ENCODE results near the gene MYADM.

Gene MYADM

GRCh38 chr19:53867225-53868090 lies at the start of gene MYADM (continued):
- TF ChIP-seq, protein P1, sequence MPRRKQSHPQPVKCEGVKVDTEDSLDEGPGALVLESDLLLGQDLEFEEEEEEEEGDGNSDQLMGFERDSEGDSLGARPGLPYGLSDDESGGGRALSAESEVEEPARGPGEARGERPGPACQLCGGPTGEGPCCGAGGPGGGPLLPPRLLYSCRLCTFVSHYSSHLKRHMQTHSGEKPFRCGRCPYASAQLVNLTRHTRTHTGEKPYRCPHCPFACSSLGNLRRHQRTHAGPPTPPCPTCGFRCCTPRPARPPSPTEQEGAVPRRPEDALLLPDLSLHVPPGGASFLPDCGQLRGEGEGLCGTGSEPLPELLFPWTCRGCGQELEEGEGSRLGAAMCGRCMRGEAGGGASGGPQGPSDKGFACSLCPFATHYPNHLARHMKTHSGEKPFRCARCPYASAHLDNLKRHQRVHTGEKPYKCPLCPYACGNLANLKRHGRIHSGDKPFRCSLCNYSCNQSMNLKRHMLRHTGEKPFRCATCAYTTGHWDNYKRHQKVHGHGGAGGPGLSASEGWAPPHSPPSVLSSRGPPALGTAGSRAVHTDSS (tag by site-specific recombination; IDR thresholded peaks at IDR 0.05): no peak
- peak; percentile 33; the same call in 1 of the 2 replicates for TF ChIP-seq WT1 (tag by site-specific recombination; IDR thresholded peaks at IDR 0.05)
- TF ChIP-seq, protein P2, sequence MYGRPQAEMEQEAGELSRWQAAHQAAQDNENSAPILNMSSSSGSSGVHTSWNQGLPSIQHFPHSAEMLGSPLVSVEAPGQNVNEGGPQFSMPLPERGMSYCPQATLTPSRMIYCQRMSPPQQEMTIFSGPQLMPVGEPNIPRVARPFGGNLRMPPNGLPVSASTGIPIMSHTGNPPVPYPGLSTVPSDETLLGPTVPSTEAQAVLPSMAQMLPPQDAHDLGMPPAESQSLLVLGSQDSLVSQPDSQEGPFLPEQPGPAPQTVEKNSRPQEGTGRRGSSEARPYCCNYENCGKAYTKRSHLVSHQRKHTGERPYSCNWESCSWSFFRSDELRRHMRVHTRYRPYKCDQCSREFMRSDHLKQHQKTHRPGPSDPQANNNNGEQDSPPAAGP (tag by site-specific recombination; IDR thresholded peaks at IDR 0.05): peak; percentile 13; the same call in 1 of the 2 replicates
- no peak for TF ChIP-seq ZNF777 (tag by site-specific recombination; IDR thresholded peaks at IDR 0.05; ENCODE audit: borderline replicate concordance)
- TF ChIP-seq ZNF366 (tag by site-specific recombination; conservative IDR thresholded peaks at IDR 0.05): peak; percentile 59
- TF ChIP-seq SP3 (tag by site-specific recombination; IDR thresholded peaks at IDR 0.05): peak; percentile 89
- TF ChIP-seq ZNF76 (tag by site-specific recombination; IDR thresholded peaks at IDR 0.05; ENCODE audit: borderline replicate concordance, low read depth): peak; percentile 52; the same call in 1 of the 2 replicates
- no peak for TF ChIP-seq ZNF792 (tag by site-specific recombination; IDR thresholded peaks at IDR 0.05)
- no peak for TF ChIP-seq ZNF48 (tag by site-specific recombination; IDR thresholded peaks at IDR 0.05)
- TF ChIP-seq MYNN (tag by site-specific recombination; IDR thresholded peaks at IDR 0.05; ENCODE audit: borderline replicate concordance): peak; percentile 59; the same call in 1 of the 2 replicates
- no peak for TF ChIP-seq ZNF133 (tag by site-specific recombination; IDR thresholded peaks at IDR 0.05)
- TF ChIP-seq, protein P3, sequence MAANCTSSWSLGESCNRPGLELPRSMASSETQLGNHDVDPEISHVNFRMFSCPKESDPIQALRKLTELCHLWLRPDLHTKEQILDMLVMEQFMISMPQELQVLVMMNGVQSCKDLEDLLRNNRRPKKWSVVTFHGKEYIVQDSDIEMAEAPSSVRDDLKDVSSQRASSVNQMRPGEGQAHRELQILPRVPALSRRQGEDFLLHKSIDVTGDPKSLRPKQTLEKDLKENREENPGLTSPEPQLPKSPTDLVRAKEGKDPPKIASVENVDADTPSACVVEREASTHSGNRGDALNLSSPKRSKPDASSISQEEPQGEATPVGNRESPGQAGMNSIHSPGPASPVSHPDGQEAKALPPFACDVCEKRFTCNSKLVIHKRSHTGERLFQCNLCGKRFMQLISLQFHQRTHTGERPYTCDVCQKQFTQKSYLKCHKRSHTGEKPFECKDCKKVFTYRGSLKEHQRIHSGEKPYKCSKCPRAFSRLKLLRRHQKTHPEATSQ (tag by site-specific recombination; IDR thresholded peaks at IDR 0.05): no peak
- peak; percentile 95 for TF ChIP-seq GLIS1 (tag by site-specific recombination; IDR thresholded peaks at IDR 0.05)

DNA sequence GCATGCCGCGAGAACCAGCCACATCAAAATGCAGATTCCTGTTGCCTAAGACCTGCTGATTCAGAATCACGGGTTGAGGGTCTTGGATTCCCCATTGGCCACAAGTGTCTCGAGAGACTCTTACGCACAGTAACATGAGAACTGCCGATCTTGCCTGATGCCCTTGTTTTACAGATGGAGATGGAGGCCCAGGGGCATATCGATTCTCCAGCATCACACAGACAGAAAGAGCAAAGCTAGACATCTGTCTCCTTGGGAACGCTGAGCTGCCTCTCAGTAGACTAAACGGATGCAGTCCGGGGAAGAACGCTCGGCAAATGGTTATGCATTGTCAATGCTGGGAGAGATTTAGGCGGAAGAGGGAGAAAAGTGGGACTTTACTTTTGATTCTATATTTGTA lies 48.9 kb upstream of the MYADM start:
- H3K27ac ChIP-seq (ENCODE audit: extremely low read depth, low read depth, low read length): no peak overlapping the region
- POLR2A ChIA-PET: no interaction called here
- no peaks in the 10 kb centered on the region for H3K9me3 ChIP-seq (ENCODE audit: control insufficient read depth, insufficient read depth, low read depth, low read length)
- H3K4me1 ChIP-seq (ENCODE audit: control insufficient read depth, insufficient read depth, low read length): no peaks in the 10 kb centered on the region
- TF ChIP-seq ZNF664 (tag by site-specific recombination; IDR thresholded peaks at IDR 0.05): no peak
- no peak for TF ChIP-seq ZNF426 (tag by site-specific recombination; IDR thresholded peaks at IDR 0.05)
- TF ChIP-seq PRDM2 (tag by site-specific recombination; IDR thresholded peaks at IDR 0.05; ENCODE audit: borderline replicate concordance): no peak
- CTCF ChIA-PET: no interaction called here
- H3K36me3 ChIP-seq (ENCODE audit: control insufficient read depth in 2 of 2, insufficient read depth in 1 of 2, low read length in 2 of 2): no peaks in the 10 kb centered on the region
- no peak overlapping the region for H3K4me3 ChIP-seq (ENCODE audit: low read depth, low read length)
